Measurements from ENCODE around the gene TOMM7. TPM values are rescaled to one million over a fixed set of nuclear protein-coding genes. Genes with fewer than 3 reads are reported as not detected.
"Not testable (repeated sequence)": the region's sequence is repeated elsewhere in the genome, so short reads cannot be mapped to it uniquely, and the experiment has no call there.

TOMM7 gene
- total RNA-seq, 3 donors from 2014 or later (not counting 1 experiment from before 2014, with no cell fraction given) = 194 to 286 (median 269) TPM

DNA sequence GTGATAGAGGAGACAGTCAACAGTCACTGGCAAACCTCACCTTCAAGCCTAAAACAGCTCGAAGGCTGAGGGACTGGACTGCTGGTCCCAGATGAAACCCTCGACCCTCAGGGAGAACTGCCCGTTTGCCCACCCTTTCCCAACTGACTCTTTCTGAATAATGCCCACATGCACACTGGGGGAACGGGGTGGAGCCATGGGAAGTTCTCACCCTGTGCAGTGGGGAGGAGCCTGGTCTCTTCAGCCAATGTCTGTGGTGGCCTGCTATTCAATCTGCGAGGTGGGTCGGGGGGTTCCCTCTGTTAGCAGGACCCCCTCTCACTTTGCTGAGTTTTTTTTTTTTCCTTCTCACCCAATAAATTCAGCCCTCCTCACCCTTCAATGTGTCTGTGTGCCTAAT lies 14.5 kb downstream of the TOMM7 start:
- intact Hi-C loops (cut with micrococcal nuclease) = no loop called here
- no peak overlapping the region for H3K4me3 ChIP-seq (ENCODE audit: low read length)
- 89% methylated on average over 6 of the region's 6 CpGs for WGBS (ENCODE audit: insufficient coverage)
- no peak for DNase-seq
- TF ChIP-seq, protein P1, sequence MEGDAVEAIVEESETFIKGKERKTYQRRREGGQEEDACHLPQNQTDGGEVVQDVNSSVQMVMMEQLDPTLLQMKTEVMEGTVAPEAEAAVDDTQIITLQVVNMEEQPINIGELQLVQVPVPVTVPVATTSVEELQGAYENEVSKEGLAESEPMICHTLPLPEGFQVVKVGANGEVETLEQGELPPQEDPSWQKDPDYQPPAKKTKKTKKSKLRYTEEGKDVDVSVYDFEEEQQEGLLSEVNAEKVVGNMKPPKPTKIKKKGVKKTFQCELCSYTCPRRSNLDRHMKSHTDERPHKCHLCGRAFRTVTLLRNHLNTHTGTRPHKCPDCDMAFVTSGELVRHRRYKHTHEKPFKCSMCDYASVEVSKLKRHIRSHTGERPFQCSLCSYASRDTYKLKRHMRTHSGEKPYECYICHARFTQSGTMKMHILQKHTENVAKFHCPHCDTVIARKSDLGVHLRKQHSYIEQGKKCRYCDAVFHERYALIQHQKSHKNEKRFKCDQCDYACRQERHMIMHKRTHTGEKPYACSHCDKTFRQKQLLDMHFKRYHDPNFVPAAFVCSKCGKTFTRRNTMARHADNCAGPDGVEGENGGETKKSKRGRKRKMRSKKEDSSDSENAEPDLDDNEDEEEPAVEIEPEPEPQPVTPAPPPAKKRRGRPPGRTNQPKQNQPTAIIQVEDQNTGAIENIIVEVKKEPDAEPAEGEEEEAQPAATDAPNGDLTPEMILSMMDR (IDR thresholded peaks at IDR 0.05) = no peak
- H3K27ac Mint-ChIP-seq = no peak overlapping the region
- no peaks in the 10 kb centered on the region for H3K4me1 ChIP-seq (ENCODE audit: control insufficient read depth, insufficient read depth, low read length)
- no peaks in the 10 kb centered on the region for H3K4me1 Mint-ChIP-seq
- H3K4me3 Mint-ChIP-seq = no peak overlapping the region
- H3K9me3 ChIP-seq (ENCODE audit: control insufficient read depth, insufficient read depth, low read length) = no peaks in the 10 kb centered on the region
- ATAC-seq = no peak
- no peak overlapping the region for H3K27ac ChIP-seq (ENCODE audit: low read length)
- peaks cover 0 to 7% of the 10 kb centered on the region in 2 donors for H3K27me3 Mint-ChIP-seq (ENCODE audit: low read depth in 2 of 2)
- no peaks in the 10 kb centered on the region for H3K27me3 ChIP-seq (ENCODE audit: control insufficient read depth, insufficient read depth, low read length)
- peaks cover 15% of the 10 kb centered on the region for H3K36me3 Mint-ChIP-seq
- H3K9me3 Mint-ChIP-seq = no peaks in the 10 kb centered on the region
- peaks cover 15% of the 10 kb centered on the region for H3K36me3 ChIP-seq (ENCODE audit: control insufficient read depth, insufficient read depth, low read length)

DNA sequence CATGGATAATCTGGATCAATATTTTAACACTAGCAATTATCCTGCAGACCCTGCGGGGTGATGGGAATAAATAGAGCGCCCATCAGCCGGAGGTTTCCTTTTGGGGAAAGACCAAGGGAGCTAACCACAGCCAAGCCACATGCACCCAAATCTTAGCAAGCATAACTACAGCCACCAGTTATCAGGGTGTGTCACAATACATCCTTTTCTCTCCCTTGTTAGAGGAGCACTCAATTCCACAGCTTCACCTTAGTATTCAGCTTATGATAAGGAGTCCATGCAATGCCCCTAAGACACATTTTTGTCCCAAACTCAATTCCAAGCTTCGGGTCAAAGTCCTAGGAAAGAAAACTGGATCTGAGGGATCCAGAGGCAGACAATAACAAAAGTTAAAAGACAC lies 15.9 kb downstream of the TOMM7 start:
- Histone ChIP-seq H3K4me3 (ENCODE audit: low read length) (no peak overlapping the region), H3K36me3 (ENCODE audit: control insufficient read depth, insufficient read depth, low read length) (peaks cover 3% of the 10 kb centered on the region), H3K9me3 (ENCODE audit: control insufficient read depth, insufficient read depth, low read length) (no peaks in the 10 kb centered on the region), H3K27ac (ENCODE audit: low read length) (no peak overlapping the region), H3K4me1 (ENCODE audit: control insufficient read depth, insufficient read depth, low read length) (no peaks in the 10 kb centered on the region), H3K27me3 (ENCODE audit: control insufficient read depth, insufficient read depth, low read length) (no peaks in the 10 kb centered on the region)
- TF ChIP-seq, protein P1 (IDR thresholded peaks at IDR 0.05) = no peak
- Mint-ChIP-seq H3K27ac (no peak overlapping the region), H3K9me3 (no peaks in the 10 kb centered on the region), H3K4me3 (no peak overlapping the region), H3K36me3 (peaks cover 1% of the 10 kb centered on the region), H3K4me1 (no peaks in the 10 kb centered on the region), H3K27me3 (ENCODE audit: low read depth in 2 of 2) (peaks cover 0 to 13% of the 10 kb centered on the region in 2 donors)
- WGBS (ENCODE audit: insufficient coverage) = 81% methylated on average over 4 of the region's 4 CpGs
- no peak for DNase-seq
- no peak for ATAC-seq
- intact Hi-C loops (cut with micrococcal nuclease) = no loop called here

DNA sequence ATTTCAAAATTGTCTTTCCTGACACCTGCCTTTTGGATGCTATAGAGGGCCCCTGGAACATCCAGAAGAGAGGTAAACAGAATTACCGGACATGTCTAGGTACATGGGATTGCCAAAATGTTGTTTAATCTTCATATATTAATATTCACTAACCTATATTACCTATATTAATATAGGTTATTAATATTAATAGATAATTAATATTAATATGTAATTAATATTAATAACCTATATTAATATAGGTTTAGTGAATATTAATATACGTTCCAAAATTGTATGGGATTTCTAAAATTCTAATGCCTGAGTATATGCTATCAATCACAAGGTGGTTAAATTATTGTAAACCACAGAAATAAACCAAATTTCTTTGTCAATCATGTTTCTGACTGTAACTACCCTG lies 17.4 kb downstream of the TOMM7 start:
- H3K9me3 Mint-ChIP-seq = no peaks in the 10 kb centered on the region
- H3K27ac Mint-ChIP-seq = no peak overlapping the region
- H3K36me3 Mint-ChIP-seq = no peaks in the 10 kb centered on the region
- ATAC-seq = no peak
- H3K4me3 ChIP-seq (ENCODE audit: low read length) = no peak overlapping the region
- WGBS (ENCODE audit: insufficient coverage) = no CpG with 5 or more reads among the region's 2 CpGs
- DNase-seq = no peak
- intact Hi-C loops (cut with micrococcal nuclease) = no loop called here
- no peaks in the 10 kb centered on the region for H3K9me3 ChIP-seq (ENCODE audit: control insufficient read depth, insufficient read depth, low read length)
- no peaks in the 10 kb centered on the region for H3K4me1 Mint-ChIP-seq
- peaks cover 0 to 13% of the 10 kb centered on the region in 2 donors for H3K27me3 Mint-ChIP-seq (ENCODE audit: low read depth in 2 of 2)
- H3K27ac ChIP-seq (ENCODE audit: low read length) = no peak overlapping the region
- no peaks in the 10 kb centered on the region for H3K4me1 ChIP-seq (ENCODE audit: control insufficient read depth, insufficient read depth, low read length)
- TF ChIP-seq, protein P1 (IDR thresholded peaks at IDR 0.05) = no peak
- no peak overlapping the region for H3K4me3 Mint-ChIP-seq
- H3K36me3 ChIP-seq (ENCODE audit: control insufficient read depth, insufficient read depth, low read length) = no peaks in the 10 kb centered on the region
- H3K27me3 ChIP-seq (ENCODE audit: control insufficient read depth, insufficient read depth, low read length) = no peaks in the 10 kb centered on the region

DNA sequence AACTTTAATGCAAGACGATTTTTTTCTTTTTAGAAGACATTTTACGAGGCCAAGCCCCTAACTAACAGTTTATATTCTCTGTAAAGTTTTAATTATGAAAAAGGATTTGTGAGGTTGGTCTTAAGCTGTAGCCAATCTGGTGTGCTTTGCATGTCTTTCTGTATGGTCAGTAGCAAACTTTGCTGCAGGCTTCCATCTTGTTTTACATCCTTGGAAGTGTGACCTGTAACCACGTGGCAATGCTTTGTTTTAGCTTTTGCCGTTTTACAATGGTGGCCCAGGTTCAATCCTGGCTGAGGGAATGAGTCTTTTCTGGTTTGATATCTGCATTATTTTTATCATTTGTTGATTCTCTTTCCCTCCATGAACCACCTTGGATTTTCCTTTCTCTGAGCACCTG lies 19.8 kb downstream of the TOMM7 start:
- H3K4me1 Mint-ChIP-seq; H3K36me3 Mint-ChIP-seq; H3K4me3 Mint-ChIP-seq; H3K4me3 ChIP-seq (ENCODE audit: low read length); H3K27ac Mint-ChIP-seq; H3K9me3 Mint-ChIP-seq; DNase-seq; H3K9me3 ChIP-seq (ENCODE audit: control insufficient read depth, insufficient read depth, low read length); intact Hi-C loops (cut with micrococcal nuclease); ATAC-seq; H3K4me1 ChIP-seq (ENCODE audit: control insufficient read depth, insufficient read depth, low read length); H3K36me3 ChIP-seq (ENCODE audit: control insufficient read depth, insufficient read depth, low read length); H3K27me3 ChIP-seq (ENCODE audit: control insufficient read depth, insufficient read depth, low read length); H3K27ac ChIP-seq (ENCODE audit: low read length): not testable (repeated sequence)
- peaks cover 0 to 13% of the 10 kb centered on the region in 2 donors for H3K27me3 Mint-ChIP-seq (ENCODE audit: low read depth in 2 of 2)
- 90% methylated on average over 3 of the region's 4 CpGs for WGBS (ENCODE audit: insufficient coverage)

Data from natural killer cell (primary cell).